HepG2 (cell line): ENCODE measurements around the gene PUM1. TPM values are rescaled to one million over a fixed set of nuclear protein-coding genes. Genes with fewer than 3 reads are reported as not detected.

Experiments
- ETV6 ChIP-seq: sonication (generic); formaldehyde crosslinking; conservative IDR thresholded peaks from 2 replicates; pipeline ENCODE4 v1.4.0; 2020; ENCODE audit warnings: missing genetic modification reagents
- GTF2F1 ChIP-seq: fragments of 150-350 bp; IDR thresholded peaks from 2 replicates; pipeline ENCODE4 v1.6.1; 2014; ENCODE audit warnings: low read length
- HNF4A ChIP-seq: sonication (generic); formaldehyde crosslinking; IDR thresholded peaks from 2 replicates; pipeline ENCODE4 v1.4.0; 2020; ENCODE audit warnings: missing genetic modification reagents
- HOXA5 ChIP-seq: sonication (generic); formaldehyde crosslinking; IDR thresholded peaks from 2 replicates; pipeline ENCODE4 v1.4.0; 2020; ENCODE audit warnings: missing genetic modification reagents
- HOXD1 ChIP-seq: sonication (generic); formaldehyde crosslinking; IDR thresholded peaks from 2 replicates; pipeline ENCODE4 v1.5.0; 2020; ENCODE audit warnings: missing genetic modification reagents
- NFKB2 ChIP-seq: sonication (generic); formaldehyde crosslinking; IDR thresholded peaks from 2 replicates; pipeline ENCODE4 v1.4.0; 2020; ENCODE audit warnings: missing genetic modification reagents, borderline replicate concordance
- PRMT3 ChIP-seq: sonication (generic); formaldehyde crosslinking; IDR thresholded peaks from 2 replicates; pipeline ENCODE4 v1.8.1; 2022; ENCODE audit warnings: low read depth, mild to moderate bottlenecking, moderate library complexity, missing genetic modification reagents, borderline replicate concordance
- PRPF4 ChIP-seq: fragments of 200-400 bp; formaldehyde crosslinking; IDR thresholded peaks from 2 replicates; pipeline ENCODE4 v1.6.1; 2016; ENCODE audit warnings: low read length, low read depth; ENCODE audit not compliant: poor library complexity, severe bottlenecking
- SRSF1 ChIP-seq: fragments of 200-400 bp; formaldehyde crosslinking; optimal IDR thresholded peaks from 2 replicates; pipeline ENCODE3; 2017; ENCODE audit warnings: mild to moderate bottlenecking, low read depth, low read length, moderate library complexity
- STAG1 ChIP-seq: sonication (generic); formaldehyde crosslinking; IDR thresholded peaks from 2 replicates; pipeline ENCODE4 v1.4.0; 2020; ENCODE audit warnings: missing genetic modification reagents
- ZFX ChIP-seq: sonication (generic); formaldehyde crosslinking; IDR thresholded peaks from 2 replicates; pipeline ENCODE4 v1.4.0; 2020; ENCODE audit warnings: mild to moderate bottlenecking, low read depth, missing genetic modification reagents, moderate library complexity
- ZNF138 ChIP-seq: sonication (generic); formaldehyde crosslinking; IDR thresholded peaks from 2 replicates; pipeline ENCODE4 v1.5.0; 2020; ENCODE audit warnings: mild to moderate bottlenecking, low read depth, missing genetic modification reagents
- ZNF232 ChIP-seq: sonication (generic); formaldehyde crosslinking; IDR thresholded peaks from 2 replicates; pipeline ENCODE4 v1.4.0; 2020; ENCODE audit warnings: missing genetic modification reagents, borderline replicate concordance
- ZNF317 ChIP-seq: sonication (generic); formaldehyde crosslinking; IDR thresholded peaks from 2 replicates; pipeline ENCODE4 v1.5.0; 2020; ENCODE audit warnings: mild to moderate bottlenecking, missing genetic modification reagents
- ZNF615 ChIP-seq: sonication (generic); formaldehyde crosslinking; IDR thresholded peaks from 2 replicates; pipeline ENCODE4 v1.5.0; 2020; ENCODE audit warnings: mild to moderate bottlenecking, missing genetic modification reagents, borderline replicate concordance
- ZNF709 ChIP-seq: sonication (generic); formaldehyde crosslinking; IDR thresholded peaks from 2 replicates; pipeline ENCODE4 v1.5.0; 2020; ENCODE audit warnings: mild to moderate bottlenecking, missing genetic modification reagents
- ZNF768 ChIP-seq: sonication (generic); formaldehyde crosslinking; IDR thresholded peaks from 2 replicates; pipeline ENCODE4 v1.4.0; 2020; ENCODE audit warnings: missing genetic modification reagents
- polyA plus RNA-seq, 8 experiments: library from polyadenylated mRNA; depleted of rRNA in 3 of 8; stranded (reverse) in 7 of 8; unstranded in 1 of 8; fragments of >200 nt; fragmentation: Illumina TruSeq in 4 of 8; extraction: Trizol in 4 of 8; gene quantifications; 2 replicates each; pipeline versions ENCODE4 v1.2.1 to v1.2.3, GENCODE V29; 2011 to 2016; ENCODE audit warnings: low read depth in 4 of 8, missing spikeins in 1 of 8, mixed read lengths in 1 of 8; ENCODE audit not compliant: insufficient read depth in 1 of 8
- total RNA-seq, 5 experiments: library from RNA; depleted of rRNA; stranded (reverse); fragments of >200 nt; fragmentation: Illumina TruSeq; extraction: Trizol; gene quantifications; 2 replicates each; pipeline ENCODE4 v1.2.3, GENCODE V29; 2016; ENCODE audit warnings: low read depth in 1 of 5
- TF ChIP-seq, protein P1 (sequence below): sonication (generic); formaldehyde crosslinking; IDR thresholded peaks from 2 replicates; pipeline ENCODE4 v1.4.0; 2020; ENCODE audit warnings: missing genetic modification reagents, mild to moderate bottlenecking, borderline replicate concordance
- TF ChIP-seq, protein P2 (sequence below): sonication (generic); formaldehyde crosslinking; IDR thresholded peaks from 2 replicates; pipeline ENCODE4 v1.4.0; 2020; ENCODE audit warnings: missing genetic modification reagents

PUM1 gene
- total and polyA plus RNA-seq, 2 of the 13 experiments (the other 11 are each of a cell fraction or from before 2014, with no cell fraction given): 64.7 to 91.0 TPM

DNA sequence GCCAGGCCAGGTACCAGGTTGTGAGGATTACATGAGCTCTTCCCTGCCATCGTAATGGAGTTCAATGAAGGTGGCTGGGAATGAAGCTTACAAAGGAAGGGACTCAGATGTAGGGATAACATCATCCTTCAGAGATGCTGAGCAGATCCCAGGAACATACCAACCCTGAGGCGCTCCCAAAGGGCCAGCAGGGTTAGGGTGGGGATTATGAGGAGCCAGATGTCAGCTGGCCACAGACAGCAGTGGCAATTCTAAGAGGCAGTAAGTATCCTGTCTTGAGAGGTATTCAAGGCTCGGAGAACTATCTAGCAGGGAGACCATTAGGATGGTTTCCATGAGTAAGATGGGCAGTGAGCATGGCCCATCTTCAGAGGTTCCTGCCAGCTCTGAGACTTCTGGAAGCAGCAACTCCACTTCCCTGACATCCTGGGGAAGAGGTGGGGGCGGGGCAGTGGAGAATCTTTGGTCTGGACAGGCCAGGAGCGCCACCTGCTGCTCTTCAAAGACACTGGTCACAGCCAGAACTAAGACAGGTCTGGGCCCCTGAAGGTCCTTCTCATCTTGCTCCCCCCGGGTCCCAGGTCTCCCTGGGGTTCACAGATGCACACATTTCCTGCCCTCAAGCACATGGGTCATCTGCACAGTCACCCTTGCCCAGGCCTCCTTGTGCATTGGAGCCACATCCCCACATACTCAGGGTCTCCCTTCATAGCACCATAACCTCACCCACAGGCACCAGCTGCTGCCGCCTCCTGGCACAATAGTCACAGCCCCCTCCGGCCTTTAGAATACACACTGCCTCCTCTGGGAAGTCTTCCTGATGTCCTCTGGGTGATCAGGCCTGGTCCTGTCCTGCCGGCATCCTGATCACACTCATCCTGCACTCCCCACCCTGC, 154.2 kb downstream of the PUM1 start (continued):
- TF ChIP-seq, protein P1, sequence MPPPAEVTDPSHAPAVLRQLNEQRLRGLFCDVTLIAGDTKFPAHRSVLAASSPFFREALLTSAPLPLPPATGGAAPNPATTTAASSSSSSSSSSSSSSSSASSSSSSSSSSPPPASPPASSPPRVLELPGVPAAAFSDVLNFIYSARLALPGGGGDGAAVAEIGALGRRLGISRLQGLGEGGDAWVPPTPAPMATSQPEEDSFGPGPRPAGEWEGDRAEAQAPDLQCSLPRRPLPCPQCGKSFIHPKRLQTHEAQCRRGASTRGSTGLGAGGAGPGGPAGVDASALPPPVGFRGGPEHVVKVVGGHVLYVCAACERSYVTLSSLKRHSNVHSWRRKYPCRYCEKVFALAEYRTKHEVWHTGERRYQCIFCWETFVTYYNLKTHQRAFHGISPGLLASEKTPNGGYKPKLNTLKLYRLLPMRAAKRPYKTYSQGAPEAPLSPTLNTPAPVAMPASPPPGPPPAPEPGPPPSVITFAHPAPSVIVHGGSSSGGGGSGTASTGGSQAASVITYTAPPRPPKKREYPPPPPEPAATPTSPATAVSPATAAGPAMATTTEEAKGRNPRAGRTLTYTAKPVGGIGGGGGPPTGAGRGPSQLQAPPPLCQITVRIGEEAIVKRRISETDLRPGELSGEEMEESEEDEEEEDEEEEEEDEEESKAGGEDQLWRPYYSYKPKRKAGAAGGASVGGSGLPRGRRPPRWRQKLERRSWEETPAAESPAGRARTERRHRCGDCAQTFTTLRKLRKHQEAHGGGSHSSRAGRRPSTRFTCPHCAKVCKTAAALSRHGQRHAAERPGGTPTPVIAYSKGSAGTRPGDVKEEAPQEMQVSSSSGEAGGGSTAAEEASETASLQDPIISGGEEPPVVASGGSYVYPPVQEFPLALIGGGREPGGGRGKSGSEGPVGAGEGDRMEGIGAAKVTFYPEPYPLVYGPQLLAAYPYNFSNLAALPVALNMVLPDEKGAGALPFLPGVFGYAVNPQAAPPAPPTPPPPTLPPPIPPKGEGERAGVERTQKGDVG: no peak
- TF ChIP-seq SRSF1 (no peak), HOXD1 (CRISPR knock-in tag) (0 out of 2 replicates have a peak, but pooled peaks have one; percentile 22), PRMT3 (no peak), ZNF615 (no peak), GTF2F1 (no peak), STAG1 (CRISPR knock-in tag) (peak; percentile 94), ETV6 (CRISPR knock-in tag) (no peak), HOXA5 (CRISPR knock-in tag) (peak; percentile 50; the same call in 1 of the 2 replicates), HNF4A (CRISPR knock-in tag) (0 out of 2 replicates have a peak, but pooled peaks have one; percentile 12), ZFX (CRISPR knock-in tag) (no peak), ZNF138 (no peak), ZNF317 (CRISPR knock-in tag) (0 out of 2 replicates have a peak, but pooled peaks have one; percentile 30), ZNF232 (CRISPR knock-in tag) (0 out of 2 replicates have a peak, but pooled peaks have one; percentile 40), ZNF768 (CRISPR knock-in tag) (no peak), NFKB2 (peak; percentile 58; the same call in 1 of the 2 replicates), ZNF709 (CRISPR knock-in tag) (no peak), PRPF4 (peak; percentile 60)
- TF ChIP-seq, protein P2, sequence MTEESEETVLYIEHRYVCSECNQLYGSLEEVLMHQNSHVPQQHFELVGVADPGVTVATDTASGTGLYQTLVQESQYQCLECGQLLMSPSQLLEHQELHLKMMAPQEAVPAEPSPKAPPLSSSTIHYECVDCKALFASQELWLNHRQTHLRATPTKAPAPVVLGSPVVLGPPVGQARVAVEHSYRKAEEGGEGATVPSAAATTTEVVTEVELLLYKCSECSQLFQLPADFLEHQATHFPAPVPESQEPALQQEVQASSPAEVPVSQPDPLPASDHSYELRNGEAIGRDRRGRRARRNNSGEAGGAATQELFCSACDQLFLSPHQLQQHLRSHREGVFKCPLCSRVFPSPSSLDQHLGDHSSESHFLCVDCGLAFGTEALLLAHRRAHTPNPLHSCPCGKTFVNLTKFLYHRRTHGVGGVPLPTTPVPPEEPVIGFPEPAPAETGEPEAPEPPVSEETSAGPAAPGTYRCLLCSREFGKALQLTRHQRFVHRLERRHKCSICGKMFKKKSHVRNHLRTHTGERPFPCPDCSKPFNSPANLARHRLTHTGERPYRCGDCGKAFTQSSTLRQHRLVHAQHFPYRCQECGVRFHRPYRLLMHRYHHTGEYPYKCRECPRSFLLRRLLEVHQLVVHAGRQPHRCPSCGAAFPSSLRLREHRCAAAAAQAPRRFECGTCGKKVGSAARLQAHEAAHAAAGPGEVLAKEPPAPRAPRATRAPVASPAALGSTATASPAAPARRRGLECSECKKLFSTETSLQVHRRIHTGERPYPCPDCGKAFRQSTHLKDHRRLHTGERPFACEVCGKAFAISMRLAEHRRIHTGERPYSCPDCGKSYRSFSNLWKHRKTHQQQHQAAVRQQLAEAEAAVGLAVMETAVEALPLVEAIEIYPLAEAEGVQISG (CRISPR knock-in tag): peak; percentile 49; the same call in 1 of the 2 replicates
